GM21717 (cell line): ENCODE results near the gene VPS37B.

Experiments
- ATAC-seq: cut with Tn5 transposase; IDR thresholded peaks from one replicate; pipeline ENCODE4 v1.9.1; 2021; ENCODE audit warnings: mild to moderate bottlenecking, moderate library complexity; ENCODE audit not compliant: unreplicated experiment

The VPS37B gene

GRCh38 chr12:122867691-122868461, 28.0 kb downstream of the VPS37B start:
- ATAC-seq, result no peak

DNA sequence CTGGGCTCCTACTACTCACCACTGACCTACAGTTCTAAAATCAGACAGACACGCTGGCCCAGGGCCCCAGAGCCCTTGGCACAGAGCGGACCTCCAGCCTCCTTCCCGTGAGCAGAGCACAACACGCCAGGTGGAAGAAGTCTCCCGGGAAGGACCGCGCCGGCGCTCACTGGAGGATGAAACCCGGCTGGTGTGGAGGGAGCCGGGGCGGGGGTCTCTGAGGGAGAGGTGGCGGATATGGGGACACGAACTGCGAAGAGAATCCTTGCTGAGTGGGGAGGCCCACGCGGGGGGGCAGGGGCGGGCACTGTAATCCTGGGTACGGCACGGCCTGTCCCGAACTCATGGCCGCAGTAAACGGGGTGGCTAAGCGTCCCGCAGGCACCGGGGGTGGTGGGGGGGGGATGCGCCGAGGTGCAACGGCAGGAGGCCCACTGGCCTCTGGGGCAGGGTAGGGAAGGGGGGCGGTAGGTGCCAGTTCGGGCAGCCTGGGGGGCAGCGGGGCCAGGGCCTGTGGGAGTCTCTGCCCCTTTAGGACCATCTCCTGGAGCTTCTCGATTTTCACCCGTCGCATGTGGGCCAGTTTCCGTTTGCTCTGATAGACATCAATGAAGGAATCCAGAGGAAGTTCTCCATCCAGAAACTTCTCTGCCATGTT, 28.8 kb downstream of the VPS37B start:
- no peak for ATAC-seq

- ATAC-seq, result no peak
Observed at GRCh38 chr12:122866379-122866778, 29.5 kb downstream of the VPS37B start.

GRCh38 chr12:122865268-122866231, 30.4 kb downstream of the VPS37B start:
- no peak for ATAC-seq

GRCh38 chr12:122864894-122865253, 31.1 kb downstream of the VPS37B start:
- ATAC-seq, result no peak

GRCh38 chr12:122862872-122863701, 32.8 kb downstream of the VPS37B start:
- no peak for ATAC-seq

- ATAC-seq, result no peak
Observed at GRCh38 chr12:122862110-122862634, 33.8 kb downstream of the VPS37B start.

- ATAC-seq, result no peak
Observed at GRCh38 chr12:122861587-122861970, 34.3 kb downstream of the VPS37B start.

DNA sequence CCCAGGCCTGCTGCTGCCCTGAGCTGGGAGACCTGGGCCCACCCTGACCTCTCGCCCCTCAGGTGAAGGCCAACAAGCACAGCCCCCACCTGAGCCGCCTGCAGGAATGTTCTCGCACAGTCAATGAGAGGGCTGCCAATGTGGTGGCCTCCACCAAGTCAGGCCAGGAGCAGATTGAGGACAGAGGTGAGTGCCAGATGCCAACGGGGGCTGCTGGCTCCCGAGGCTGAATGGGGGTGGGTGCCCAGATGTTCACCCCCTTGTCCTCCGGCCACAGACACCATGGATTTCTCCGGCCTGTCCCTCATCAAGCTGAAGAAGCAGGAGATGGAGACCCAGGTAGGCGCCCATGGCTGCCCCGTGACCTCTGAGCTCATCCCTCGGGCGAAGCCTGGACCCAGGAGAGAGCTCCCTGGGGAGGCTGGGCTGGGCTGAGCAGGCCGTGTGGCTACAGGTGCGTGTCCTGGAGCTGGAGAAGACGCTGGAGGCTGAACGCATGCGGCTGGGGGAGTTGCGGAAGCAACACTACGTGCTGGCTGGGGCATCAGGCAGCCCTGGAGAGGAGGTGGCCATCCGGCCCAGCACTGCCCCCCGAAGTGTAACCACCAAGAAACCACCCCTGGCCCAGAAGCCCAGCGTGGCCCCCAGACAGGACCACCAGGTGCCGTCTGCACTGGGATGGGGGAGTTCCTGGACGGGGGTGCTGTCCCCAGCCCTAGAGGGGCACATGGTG, 34.9 kb downstream of the VPS37B start:
- no peak for ATAC-seq

- peak; percentile 50 for ATAC-seq
Observed at GRCh38 chr12:122860040-122860853, 35.7 kb downstream of the VPS37B start.

DNA sequence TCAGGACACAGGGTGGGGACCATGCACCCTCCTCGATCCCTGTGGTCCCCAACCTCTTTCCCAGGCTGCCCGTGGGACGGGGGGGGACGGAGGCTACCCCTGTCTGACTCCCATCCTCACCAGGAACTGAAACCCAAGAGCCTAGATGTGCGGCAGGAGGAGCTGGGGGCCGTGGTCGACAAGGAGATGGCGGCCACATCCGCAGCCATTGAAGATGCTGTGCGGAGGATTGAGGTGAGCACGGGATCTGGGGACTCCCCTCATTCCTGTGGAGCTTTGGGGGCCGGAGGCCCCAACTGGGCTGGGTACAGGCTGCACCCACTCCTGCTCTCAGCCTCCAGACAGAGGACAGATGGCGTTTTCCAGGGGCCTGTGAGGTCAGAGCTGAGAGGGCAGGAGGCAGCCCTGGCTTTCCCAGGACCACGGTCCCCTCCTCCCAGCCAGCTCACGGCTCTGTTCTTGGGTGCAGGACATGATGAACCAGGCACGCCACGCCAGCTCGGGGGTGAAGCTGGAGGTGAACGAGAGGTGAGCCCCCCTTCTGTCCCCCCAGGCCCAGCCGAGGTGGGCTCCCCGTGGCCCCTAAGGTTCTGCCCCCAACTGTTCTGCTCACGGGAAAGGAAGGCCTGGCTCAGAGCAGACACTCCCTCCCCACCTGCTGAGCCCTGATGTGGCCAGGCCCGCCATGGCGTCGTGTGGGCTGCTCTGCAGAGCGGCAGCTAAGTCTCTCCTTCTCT, 36.5 kb downstream of the VPS37B start:
- ATAC-seq, result no peak

GRCh38 chr12:122858591-122859302, 37.2 kb downstream of the VPS37B start:
- ATAC-seq, result no peak

DNA sequence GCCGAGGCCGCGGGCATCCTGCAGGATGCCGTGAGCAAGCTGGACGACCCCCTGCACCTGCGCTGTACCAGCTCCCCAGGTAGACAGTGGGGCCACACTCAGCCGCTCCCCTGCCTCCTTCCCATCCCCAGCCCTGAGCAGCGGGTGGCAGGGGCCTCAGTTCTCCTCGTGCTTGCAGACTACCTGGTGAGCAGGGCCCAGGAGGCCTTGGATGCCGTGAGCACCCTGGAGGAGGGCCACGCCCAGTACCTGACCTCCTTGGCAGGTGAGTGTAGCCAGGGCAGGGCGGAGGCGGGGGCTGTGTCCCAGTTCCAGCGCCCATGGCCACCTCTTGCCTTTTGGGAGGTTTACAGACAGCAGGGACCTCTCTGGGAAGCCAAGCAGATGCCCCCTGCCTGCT, 37.8 kb downstream of the VPS37B start:
- no peak for ATAC-seq

DNA sequence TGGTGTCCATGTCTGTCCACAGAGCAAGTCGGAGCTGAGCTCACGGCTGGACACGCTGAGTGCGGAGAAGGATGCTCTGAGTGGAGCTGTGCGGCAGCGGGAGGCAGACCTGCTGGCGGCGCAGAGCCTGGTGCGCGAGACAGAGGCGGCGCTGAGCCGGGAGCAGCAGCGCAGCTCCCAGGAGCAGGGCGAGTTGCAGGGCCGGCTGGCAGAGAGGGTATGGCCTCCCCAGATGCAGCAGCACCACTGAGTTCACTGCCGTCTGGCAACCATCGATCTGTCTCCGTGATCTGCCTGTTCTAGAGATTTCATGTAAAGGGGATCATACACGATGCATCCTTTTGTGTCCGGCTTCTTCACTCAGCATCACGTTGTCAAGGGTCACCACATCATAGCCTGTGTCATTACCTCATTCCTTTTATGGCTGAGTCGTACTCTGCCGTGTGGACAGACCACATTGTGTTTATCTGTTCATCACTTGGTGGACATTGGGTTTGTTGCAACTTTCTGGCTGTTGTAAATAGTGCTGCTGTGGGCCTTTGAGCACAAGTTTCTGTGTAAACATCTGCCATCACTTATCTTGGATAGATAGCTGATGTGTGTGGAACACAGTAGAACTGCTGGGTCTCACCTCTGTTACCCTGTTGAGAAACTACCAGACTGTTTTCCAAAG, 38.8 kb downstream of the VPS37B start:
- ATAC-seq, result no peak

DNA sequence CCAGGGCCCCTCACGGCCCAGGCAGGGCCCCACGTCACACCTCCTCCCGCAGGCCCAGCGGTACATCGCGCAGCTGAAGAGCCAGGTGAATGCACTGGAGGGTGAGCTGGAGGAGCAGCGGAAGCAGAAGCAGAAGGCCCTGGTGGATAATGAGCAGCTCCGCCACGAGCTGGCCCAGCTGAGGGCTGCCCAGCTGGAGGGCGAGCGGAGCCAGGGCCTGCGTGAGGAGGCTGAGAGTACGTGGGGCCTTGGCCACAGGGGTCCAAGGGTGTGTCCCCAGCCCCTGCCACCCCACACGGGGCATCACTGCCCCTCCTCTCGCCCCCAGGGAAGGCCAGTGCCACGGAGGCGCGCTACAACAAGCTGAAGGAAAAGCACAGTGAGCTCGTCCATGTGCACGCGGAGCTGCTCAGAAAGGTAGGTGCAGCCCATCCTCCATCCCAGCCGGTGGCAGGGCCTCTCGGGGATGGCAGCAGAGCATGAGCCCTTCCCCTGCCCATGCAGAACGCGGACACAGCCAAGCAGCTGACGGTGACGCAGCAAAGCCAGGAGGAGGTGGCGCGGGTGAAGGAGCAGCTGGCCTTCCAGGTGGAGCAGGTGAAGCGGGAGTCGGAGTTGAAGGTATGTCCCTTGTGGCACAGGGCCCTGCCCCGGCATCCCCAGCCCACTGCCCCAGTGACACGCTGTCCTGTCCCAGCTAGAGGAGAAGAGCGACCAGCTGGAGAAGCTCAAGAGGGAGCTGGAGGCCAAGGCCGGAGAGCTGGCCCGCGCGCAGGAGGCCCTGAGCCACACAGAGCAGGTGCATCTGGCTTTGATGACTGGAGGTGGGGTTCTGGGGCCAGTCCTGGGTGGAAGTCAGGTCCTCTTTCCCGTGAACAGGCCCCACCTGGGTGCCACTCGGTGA, 39.7 kb downstream of the VPS37B start:
- ATAC-seq, result no peak
